Measurements from ENCODE around the gene TRIM3. TPM values are rescaled to one million over a fixed set of nuclear protein-coding genes. Genes with fewer than 3 reads are reported as not detected.

The TRIM3 gene
- total RNA-seq, 1 experiment from 2014 or later: 20.4 TPM

DNA sequence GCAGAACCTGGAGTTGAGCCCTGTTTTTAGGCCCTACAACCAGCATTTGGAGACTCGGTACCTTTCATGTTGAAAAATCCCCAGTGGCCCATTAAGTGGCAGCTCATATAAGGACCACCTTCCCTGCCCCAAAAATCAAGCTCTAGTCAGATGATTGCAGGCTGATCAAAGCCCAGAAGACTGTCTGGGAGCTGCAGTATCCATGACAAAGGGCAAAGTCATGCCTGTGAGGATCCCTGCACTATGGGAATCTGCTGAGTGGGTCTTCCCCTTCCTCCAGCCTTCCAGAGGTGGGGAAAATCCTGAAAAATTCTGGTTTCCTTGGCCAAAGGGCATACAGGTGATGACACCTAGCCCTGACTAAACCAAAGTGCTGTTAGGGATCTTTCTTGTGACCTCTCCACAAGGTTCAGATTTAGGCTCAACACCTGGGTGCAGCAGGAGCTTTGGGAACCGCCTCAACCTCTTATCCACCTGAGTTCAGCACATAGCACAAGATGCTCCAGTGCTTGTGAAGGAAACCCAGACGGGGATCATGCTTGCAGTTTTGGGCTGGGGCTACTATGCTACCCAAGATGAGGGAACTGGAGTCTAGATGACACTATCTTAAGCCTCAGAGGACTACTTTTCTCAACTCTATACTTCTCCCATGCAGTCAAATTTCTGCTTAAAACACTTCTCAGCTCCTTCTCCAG is 1.2 kb upstream of the TRIM3 start:
- no peak overlapping the region for H3K4me3 ChIP-seq (ENCODE audit: low read length)
- peak; percentile 53 for DNase-seq
- no peak overlapping the region for H2AFZ ChIP-seq (ENCODE audit: low read length)
- no peak overlapping the region for H3K9ac ChIP-seq (ENCODE audit: low read length)
- peaks cover 5% of the 10 kb centered on the region; the same call in 1 of the 2 replicates for H3K36me3 ChIP-seq (ENCODE audit: insufficient read depth, low read length)
- H3K4me2 ChIP-seq (ENCODE audit: low read depth, low read length, poor library complexity, severe bottlenecking): no peak overlapping the region
- no peaks in the 10 kb centered on the region for H3K9me3 ChIP-seq (ENCODE audit: low read length)
- peaks cover 3% of the 10 kb centered on the region; the same call in 1 of the 2 replicates for H4K20me1 ChIP-seq (ENCODE audit: insufficient read depth, low read depth, low read length)
- H3K27ac ChIP-seq (ENCODE audit: low read length): no peak overlapping the region
- no peaks in the 10 kb centered on the region for H3K27me3 ChIP-seq (ENCODE audit: low read length)
- H3K9me2 ChIP-seq (replicated peaks; ENCODE audit: insufficient read depth, low read length): no peaks in the 10 kb centered on the region
- peaks cover 9% of the 10 kb centered on the region for H3K79me2 ChIP-seq (ENCODE audit: low read length)
- H3K4me1 ChIP-seq (ENCODE audit: low read length): peaks cover 14% of the 10 kb centered on the region

- no peaks in the 10 kb centered on the region for H3K9me2 ChIP-seq (replicated peaks; ENCODE audit: insufficient read depth, low read length)
- peak overlapping the region; percentile 55 for H3K9ac ChIP-seq (ENCODE audit: low read length)
- no peak for DNase-seq
- H3K4me3 ChIP-seq (ENCODE audit: low read length): peak overlapping the region; percentile 63; the same call in 1 of the 2 replicates
- H3K4me2 ChIP-seq (ENCODE audit: low read depth, low read length, poor library complexity, severe bottlenecking): peak overlapping the region; percentile 67
- H3K79me2 ChIP-seq (ENCODE audit: low read length): peaks cover 4% of the 10 kb centered on the region
- peaks cover 3% of the 10 kb centered on the region; the same call in 1 of the 2 replicates for H3K36me3 ChIP-seq (ENCODE audit: insufficient read depth, low read length)
- no peak overlapping the region for H3K27ac ChIP-seq (ENCODE audit: low read length)
- peaks cover 14% of the 10 kb centered on the region for H3K4me1 ChIP-seq (ENCODE audit: low read length)
- no peak overlapping the region for H2AFZ ChIP-seq (ENCODE audit: low read length)
- H4K20me1 ChIP-seq (ENCODE audit: insufficient read depth, low read depth, low read length): peaks cover 3% of the 10 kb centered on the region; the same call in 1 of the 2 replicates
- no peaks in the 10 kb centered on the region for H3K27me3 ChIP-seq (ENCODE audit: low read length)
- H3K9me3 ChIP-seq (ENCODE audit: low read length): no peaks in the 10 kb centered on the region
Measured at GRCh38 chr11:6474413-6474792, 662 bp upstream of the TRIM3 start.

DNA sequence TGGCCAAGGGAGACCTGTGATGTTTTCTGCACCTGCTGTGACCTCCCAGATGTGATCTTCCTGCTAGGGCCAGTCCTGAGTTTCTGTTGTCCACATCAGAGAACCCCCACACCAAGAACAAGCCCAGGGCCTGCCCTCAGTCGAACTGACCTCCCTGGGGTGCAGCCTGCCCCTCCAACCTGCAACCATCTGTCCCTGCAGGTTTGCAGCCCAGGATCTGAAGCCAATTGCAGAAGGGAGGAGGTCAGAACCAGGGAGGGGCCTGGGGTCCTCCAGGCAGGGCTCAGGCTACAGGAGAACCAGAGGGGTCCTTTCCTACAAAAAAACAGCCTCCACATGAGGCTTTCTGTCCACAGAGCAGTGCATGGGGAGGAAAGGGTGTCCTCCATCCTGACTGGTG is 807 bp downstream of the TRIM3 start:
- H3K9ac ChIP-seq (ENCODE audit: low read length): peak overlapping the region; percentile 75

GRCh38 chr11:6469599-6469998 is 4.1 kb downstream of the TRIM3 start:
- Histone ChIP-seq H3K79me2 (ENCODE audit: low read length) (no peaks in the 10 kb centered on the region), H3K4me3 (ENCODE audit: low read length) (no peak overlapping the region), H3K36me3 (ENCODE audit: insufficient read depth, low read length) (no peaks in the 10 kb centered on the region), H4K20me1 (ENCODE audit: insufficient read depth, low read depth, low read length) (0 out of 2 replicates have a peak, but pooled peaks cover 3% of the 10 kb centered on the region), H3K9me2 (replicated peaks; ENCODE audit: insufficient read depth, low read length) (no peaks in the 10 kb centered on the region), H3K27ac (ENCODE audit: low read length) (no peak overlapping the region), H2AFZ (ENCODE audit: low read length) (no peak overlapping the region), H3K27me3 (ENCODE audit: low read length) (no peaks in the 10 kb centered on the region), H3K4me1 (ENCODE audit: low read length) (peaks cover 16% of the 10 kb centered on the region), H3K4me2 (ENCODE audit: low read depth, low read length, poor library complexity, severe bottlenecking) (no peak overlapping the region), H3K9ac (ENCODE audit: low read length) (0 out of 2 replicates have a peak overlapping the region, but pooled peaks have one; percentile 21), H3K9me3 (ENCODE audit: low read length) (no peaks in the 10 kb centered on the region)
- no peak for DNase-seq

More for the DNA sequence above, 807 bp downstream of the TRIM3 start:
- Histone ChIP-seq H4K20me1 (ENCODE audit: insufficient read depth, low read depth, low read length) (0 out of 2 replicates have a peak, but pooled peaks cover 3% of the 10 kb centered on the region), H3K79me2 (ENCODE audit: low read length) (no peaks in the 10 kb centered on the region), H3K4me1 (ENCODE audit: low read length) (peaks cover 16% of the 10 kb centered on the region), H3K9me2 (replicated peaks; ENCODE audit: insufficient read depth, low read length) (no peaks in the 10 kb centered on the region), H2AFZ (ENCODE audit: low read length) (no peak overlapping the region), H3K4me2 (ENCODE audit: low read depth, low read length, poor library complexity, severe bottlenecking) (peak overlapping the region; percentile 75), H3K27ac (ENCODE audit: low read length) (no peak overlapping the region), H3K4me3 (ENCODE audit: low read length) (peak overlapping the region; percentile 72; the same call in 1 of the 2 replicates), H3K36me3 (ENCODE audit: insufficient read depth, low read length) (no peaks in the 10 kb centered on the region; the same call in 1 of the 2 replicates), H3K9me3 (ENCODE audit: low read length) (no peaks in the 10 kb centered on the region), H3K27me3 (ENCODE audit: low read length) (no peaks in the 10 kb centered on the region)
- no peak for DNase-seq

- no peak overlapping the region for H2AFZ ChIP-seq (ENCODE audit: low read length)
- peaks cover 10% of the 10 kb centered on the region for H3K4me1 ChIP-seq (ENCODE audit: low read length)
- DNase-seq: peak; percentile 68
- H4K20me1 ChIP-seq (ENCODE audit: insufficient read depth, low read depth, low read length): 0 out of 2 replicates have a peak, but pooled peaks cover 3% of the 10 kb centered on the region
- no peaks in the 10 kb centered on the region for H3K9me2 ChIP-seq (replicated peaks; ENCODE audit: insufficient read depth, low read length)
- no peak overlapping the region for H3K4me3 ChIP-seq (ENCODE audit: low read length)
- no peak overlapping the region for H3K27ac ChIP-seq (ENCODE audit: low read length)
- H3K9me3 ChIP-seq (ENCODE audit: low read length): no peaks in the 10 kb centered on the region
- no peak overlapping the region for H3K4me2 ChIP-seq (ENCODE audit: low read depth, low read length, poor library complexity, severe bottlenecking)
- H3K36me3 ChIP-seq (ENCODE audit: insufficient read depth, low read length): no peaks in the 10 kb centered on the region
- no peaks in the 10 kb centered on the region for H3K79me2 ChIP-seq (ENCODE audit: low read length)
- H3K27me3 ChIP-seq (ENCODE audit: low read length): no peaks in the 10 kb centered on the region
- 0 out of 2 replicates have a peak overlapping the region, but pooled peaks have one; percentile 21 for H3K9ac ChIP-seq (ENCODE audit: low read length)
Measured at GRCh38 chr11:6468712-6469495, 4.8 kb downstream of the TRIM3 start.

DNA sequence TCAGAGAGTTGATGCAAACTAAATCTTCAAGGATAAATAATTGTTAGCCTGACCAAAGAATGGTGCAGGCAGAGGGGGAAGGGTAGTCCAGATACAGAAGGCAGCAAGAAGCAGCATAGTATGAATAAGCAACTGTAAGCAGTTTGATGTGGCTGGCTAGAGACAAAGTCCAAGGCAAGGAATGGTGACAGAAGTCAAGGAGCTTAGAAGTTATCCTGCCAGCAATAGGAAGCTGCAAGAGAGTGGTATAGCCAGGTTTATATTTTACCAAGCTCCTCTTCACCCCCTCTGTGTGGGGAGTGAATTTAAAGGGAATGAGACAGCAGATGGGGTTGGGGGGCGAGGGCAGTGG is 14.7 kb downstream of the TRIM3 start:
- Histone ChIP-seq H3K4me1 (ENCODE audit: low read length) (peaks cover 16% of the 10 kb centered on the region), H3K79me2 (ENCODE audit: low read length) (no peaks in the 10 kb centered on the region), H3K9me2 (replicated peaks; ENCODE audit: insufficient read depth, low read length) (no peaks in the 10 kb centered on the region), H3K4me2 (ENCODE audit: low read depth, low read length, poor library complexity, severe bottlenecking) (no peak overlapping the region), H3K27me3 (ENCODE audit: low read length) (no peaks in the 10 kb centered on the region), H3K4me3 (ENCODE audit: low read length) (no peak overlapping the region), H3K27ac (ENCODE audit: low read length) (no peak overlapping the region), H4K20me1 (ENCODE audit: insufficient read depth, low read depth, low read length) (no peaks in the 10 kb centered on the region), H3K36me3 (ENCODE audit: insufficient read depth, low read length) (no peaks in the 10 kb centered on the region), H2AFZ (ENCODE audit: low read length) (no peak overlapping the region), H3K9ac (ENCODE audit: low read length) (no peak overlapping the region), H3K9me3 (ENCODE audit: low read length) (no peaks in the 10 kb centered on the region)
- DNase-seq: no peak

- Histone ChIP-seq H3K9me2 (replicated peaks; ENCODE audit: insufficient read depth, low read length) (no peaks in the 10 kb centered on the region), H4K20me1 (ENCODE audit: insufficient read depth, low read depth, low read length) (no peaks in the 10 kb centered on the region), H3K27me3 (ENCODE audit: low read length) (no peaks in the 10 kb centered on the region), H3K36me3 (ENCODE audit: insufficient read depth, low read length) (no peaks in the 10 kb centered on the region), H3K9me3 (ENCODE audit: low read length) (no peaks in the 10 kb centered on the region), H2AFZ (ENCODE audit: low read length) (no peak overlapping the region), H3K4me3 (ENCODE audit: low read length) (no peak overlapping the region), H3K79me2 (ENCODE audit: low read length) (no peaks in the 10 kb centered on the region), H3K4me1 (ENCODE audit: low read length) (peaks cover 16% of the 10 kb centered on the region), H3K9ac (ENCODE audit: low read length) (no peak overlapping the region), H3K4me2 (ENCODE audit: low read depth, low read length, poor library complexity, severe bottlenecking) (no peak overlapping the region), H3K27ac (ENCODE audit: low read length) (no peak overlapping the region)
- no peak for DNase-seq
Measured at GRCh38 chr11:6458352-6459098, 15.2 kb downstream of the TRIM3 start.

Data from Karpas-422 (cell line).